HEK293 (cell line): ENCODE measurements around the gene LAG3.

ENCODE experiments used
- KLF1 ChIP-seq: fragments of 450-650 bp; formaldehyde crosslinking; IDR thresholded peaks from 2 replicates; pipeline ENCODE4 v1.5.1; 2016; ENCODE audit warnings: missing biosample characterization, missing genetic modification characterization
- KLF16 ChIP-seq: fragments of 450-650 bp; formaldehyde crosslinking; IDR thresholded peaks from 2 replicates; pipeline ENCODE4 v1.5.1; 2017; ENCODE audit warnings: missing biosample characterization, missing genetic modification characterization
- KLF8 ChIP-seq: fragments of 450-650 bp; formaldehyde crosslinking; IDR thresholded peaks from 2 replicates; pipeline ENCODE4 v1.5.1; 2016; ENCODE audit warnings: missing biosample characterization, missing genetic modification characterization
- SCRT2 ChIP-seq: fragments of 450-650 bp; formaldehyde crosslinking; IDR thresholded peaks from 2 replicates; pipeline ENCODE4 v1.5.1; 2016; ENCODE audit warnings: missing biosample characterization, missing genetic modification characterization
- SETDB1 ChIP-seq: IDR thresholded peaks from one replicate; pipeline ENCODE4 v1.6.1; 2017; ENCODE audit warnings: mild to moderate bottlenecking, low read length, moderate library complexity, mixed read lengths; ENCODE audit not compliant: insufficient read length
- SP2 ChIP-seq: fragments of 450-650 bp; formaldehyde crosslinking; IDR thresholded peaks from 2 replicates; pipeline ENCODE4 v1.5.1; 2016; ENCODE audit warnings: missing biosample characterization, missing genetic modification characterization
- SP3 ChIP-seq: fragments of 450-650 bp; formaldehyde crosslinking; IDR thresholded peaks from 2 replicates; pipeline ENCODE4 v1.5.1; 2016; ENCODE audit warnings: missing biosample characterization, missing genetic modification characterization
- TSHZ1 ChIP-seq: fragments of 450-650 bp; formaldehyde crosslinking; IDR thresholded peaks from 2 replicates; pipeline ENCODE4 v1.5.1; 2016; ENCODE audit warnings: missing biosample characterization, missing genetic modification characterization, borderline replicate concordance
- ZBTB10 ChIP-seq: fragments of 450-650 bp; formaldehyde crosslinking; IDR thresholded peaks from 2 replicates; pipeline ENCODE4 v1.5.1; 2016; ENCODE audit warnings: missing biosample characterization, missing genetic modification characterization
- ZBTB48 ChIP-seq: fragments of 450-650 bp; formaldehyde crosslinking; IDR thresholded peaks from 2 replicates; pipeline ENCODE4 v1.5.1; 2016; ENCODE audit warnings: missing biosample characterization, missing genetic modification characterization
- ZBTB7A ChIP-seq: fragments of 450-650 bp; formaldehyde crosslinking; IDR thresholded peaks from 2 replicates; pipeline ENCODE4 v1.5.1; 2016; ENCODE audit warnings: low read depth, missing biosample characterization, missing genetic modification characterization
- ZBTB8A ChIP-seq: fragments of 450-650 bp; formaldehyde crosslinking; IDR thresholded peaks from 2 replicates; pipeline ENCODE4 v1.5.1; 2016; ENCODE audit warnings: missing biosample characterization, missing genetic modification characterization
- ZEB2 ChIP-seq: fragments of 450-650 bp; formaldehyde crosslinking; IDR thresholded peaks from 2 replicates; pipeline ENCODE4 v1.5.1; 2016; ENCODE audit warnings: missing biosample characterization, missing genetic modification characterization
- ZFHX2 ChIP-seq: fragments of 450-650 bp; formaldehyde crosslinking; conservative IDR thresholded peaks from 2 replicates; pipeline ENCODE4 v1.5.1; 2016; ENCODE audit warnings: missing biosample characterization, missing genetic modification characterization
- ZFP69B ChIP-seq: fragments of 450-650 bp; formaldehyde crosslinking; IDR thresholded peaks from 2 replicates; pipeline ENCODE4 v1.5.1; 2016; ENCODE audit warnings: missing biosample characterization, missing genetic modification characterization
- ZNF174 ChIP-seq: fragments of 450-650 bp; formaldehyde crosslinking; IDR thresholded peaks from 2 replicates; pipeline ENCODE4 v1.5.0; 2017; ENCODE audit warnings: missing biosample characterization, mild to moderate bottlenecking, missing genetic modification characterization
- ZNF19 ChIP-seq: fragments of 450-650 bp; formaldehyde crosslinking; IDR thresholded peaks from 2 replicates; pipeline ENCODE4; 2016; ENCODE audit warnings: missing biosample characterization, missing genetic modification characterization, low read depth
- ZNF2 ChIP-seq: fragments of 450-650 bp; formaldehyde crosslinking; IDR thresholded peaks from 2 replicates; pipeline ENCODE4 v1.5.1; 2016; ENCODE audit warnings: missing biosample characterization, missing genetic modification characterization
- ZNF221 ChIP-seq: fragments of 450-650 bp; formaldehyde crosslinking; IDR thresholded peaks from 2 replicates; pipeline ENCODE4 v1.5.1; 2017; ENCODE audit warnings: missing biosample characterization, missing genetic modification characterization, borderline replicate concordance
- ZNF341 ChIP-seq: fragments of 450-650 bp; formaldehyde crosslinking; IDR thresholded peaks from 2 replicates; pipeline ENCODE4; 2016; ENCODE audit warnings: low read depth, missing biosample characterization, missing genetic modification characterization
- ZNF366 ChIP-seq: fragments of 450-650 bp; formaldehyde crosslinking; conservative IDR thresholded peaks from 2 replicates; pipeline ENCODE4 v1.5.1; 2016; ENCODE audit warnings: missing biosample characterization, missing genetic modification characterization
- ZNF544 ChIP-seq: fragments of 450-650 bp; formaldehyde crosslinking; IDR thresholded peaks from 2 replicates; pipeline ENCODE4 v1.5.0; 2017; ENCODE audit warnings: missing biosample characterization, missing genetic modification characterization
- ZNF560 ChIP-seq: fragments of 450-650 bp; formaldehyde crosslinking; IDR thresholded peaks from 2 replicates; pipeline ENCODE4 v1.5.1; 2017; ENCODE audit warnings: missing biosample characterization, missing genetic modification characterization, borderline replicate concordance
- ZNF76 ChIP-seq: fragments of 450-650 bp; formaldehyde crosslinking; IDR thresholded peaks from 2 replicates; pipeline ENCODE4; 2016; ENCODE audit warnings: low read depth, missing biosample characterization, missing genetic modification characterization, borderline replicate concordance
- TF ChIP-seq, protein P1 (sequence below): fragments of 450-650 bp; formaldehyde crosslinking; IDR thresholded peaks from 2 replicates; pipeline ENCODE4 v1.5.1; 2016; ENCODE audit warnings: missing biosample characterization, missing genetic modification characterization
- TF ChIP-seq, protein P2 (sequence below): fragments of 450-650 bp; formaldehyde crosslinking; IDR thresholded peaks from 2 replicates; pipeline ENCODE4 v1.5.1; 2016; ENCODE audit warnings: missing biosample characterization, missing genetic modification characterization
- TF ChIP-seq, protein P3 (sequence below): fragments of 450-650 bp; formaldehyde crosslinking; IDR thresholded peaks from 2 replicates; pipeline ENCODE4 v1.5.1; 2016; ENCODE audit warnings: missing biosample characterization, missing genetic modification characterization

LAG3 gene

DNA sequence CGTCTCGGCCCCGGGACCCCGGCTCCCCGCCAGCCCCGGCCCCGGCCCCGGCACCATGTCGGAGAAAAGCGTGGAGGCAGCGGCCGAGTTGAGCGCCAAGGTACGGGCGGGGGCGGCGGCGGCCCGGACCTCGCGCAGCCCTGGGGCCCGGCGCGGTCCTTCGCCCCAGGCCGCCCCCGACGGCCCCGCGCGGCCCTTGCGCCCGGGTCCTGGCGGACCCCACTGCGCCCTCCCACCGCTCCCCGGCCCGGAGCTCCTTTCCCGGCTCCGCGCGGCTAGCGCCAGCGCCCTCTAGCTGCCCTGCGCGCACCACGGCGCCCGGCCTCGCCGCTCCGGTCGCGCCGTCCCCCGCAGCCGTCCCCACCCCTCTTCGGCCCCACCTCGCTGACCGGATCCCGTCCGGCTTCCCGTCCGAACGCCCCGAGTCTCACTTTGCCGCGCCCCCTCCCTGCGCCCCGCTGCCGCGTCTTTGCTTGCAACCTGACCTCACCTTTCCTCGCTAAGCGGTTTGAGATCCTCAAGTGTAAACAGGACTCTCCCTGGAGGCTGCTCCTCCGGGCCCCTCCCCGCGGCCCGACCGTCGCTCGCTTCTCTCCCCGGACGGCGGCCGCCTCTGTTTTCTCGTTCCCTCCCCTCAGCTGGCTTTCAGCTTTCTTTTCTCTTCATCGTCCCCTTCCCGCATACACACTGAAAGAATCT, 5.5 kb upstream of the LAG3 start (continued):
- TF ChIP-seq, protein P1, sequence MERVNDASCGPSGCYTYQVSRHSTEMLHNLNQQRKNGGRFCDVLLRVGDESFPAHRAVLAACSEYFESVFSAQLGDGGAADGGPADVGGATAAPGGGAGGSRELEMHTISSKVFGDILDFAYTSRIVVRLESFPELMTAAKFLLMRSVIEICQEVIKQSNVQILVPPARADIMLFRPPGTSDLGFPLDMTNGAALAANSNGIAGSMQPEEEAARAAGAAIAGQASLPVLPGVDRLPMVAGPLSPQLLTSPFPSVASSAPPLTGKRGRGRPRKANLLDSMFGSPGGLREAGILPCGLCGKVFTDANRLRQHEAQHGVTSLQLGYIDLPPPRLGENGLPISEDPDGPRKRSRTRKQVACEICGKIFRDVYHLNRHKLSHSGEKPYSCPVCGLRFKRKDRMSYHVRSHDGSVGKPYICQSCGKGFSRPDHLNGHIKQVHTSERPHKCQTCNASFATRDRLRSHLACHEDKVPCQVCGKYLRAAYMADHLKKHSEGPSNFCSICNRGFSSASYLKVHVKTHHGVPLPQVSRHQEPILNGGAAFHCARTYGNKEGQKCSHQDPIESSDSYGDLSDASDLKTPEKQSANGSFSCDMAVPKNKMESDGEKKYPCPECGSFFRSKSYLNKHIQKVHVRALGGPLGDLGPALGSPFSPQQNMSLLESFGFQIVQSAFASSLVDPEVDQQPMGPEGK = peak; percentile 99
- 0 out of 2 replicates have a peak, but pooled peaks have one; percentile 28 for TF ChIP-seq SCRT2 (tag by site-specific recombination)
- TF ChIP-seq SP3 = peak; percentile 64
- TF ChIP-seq ZNF544 (tag by site-specific recombination) = no peak
- no peak for TF ChIP-seq ZNF560 (tag by site-specific recombination)
- TF ChIP-seq ZBTB7A (tag by site-specific recombination) = peak; percentile 63; the same call in 1 of the 2 replicates
- TF ChIP-seq ZNF174 = no peak
- TF ChIP-seq KLF1 (tag by site-specific recombination) = peak; percentile 83
- TF ChIP-seq ZNF221 = no peak
- TF ChIP-seq SP2 (tag by site-specific recombination) = peak; percentile 67
- 0 out of 2 replicates have a peak, but pooled peaks have one; percentile 26 for TF ChIP-seq ZBTB48 (tag by site-specific recombination)
- TF ChIP-seq, protein P2, sequence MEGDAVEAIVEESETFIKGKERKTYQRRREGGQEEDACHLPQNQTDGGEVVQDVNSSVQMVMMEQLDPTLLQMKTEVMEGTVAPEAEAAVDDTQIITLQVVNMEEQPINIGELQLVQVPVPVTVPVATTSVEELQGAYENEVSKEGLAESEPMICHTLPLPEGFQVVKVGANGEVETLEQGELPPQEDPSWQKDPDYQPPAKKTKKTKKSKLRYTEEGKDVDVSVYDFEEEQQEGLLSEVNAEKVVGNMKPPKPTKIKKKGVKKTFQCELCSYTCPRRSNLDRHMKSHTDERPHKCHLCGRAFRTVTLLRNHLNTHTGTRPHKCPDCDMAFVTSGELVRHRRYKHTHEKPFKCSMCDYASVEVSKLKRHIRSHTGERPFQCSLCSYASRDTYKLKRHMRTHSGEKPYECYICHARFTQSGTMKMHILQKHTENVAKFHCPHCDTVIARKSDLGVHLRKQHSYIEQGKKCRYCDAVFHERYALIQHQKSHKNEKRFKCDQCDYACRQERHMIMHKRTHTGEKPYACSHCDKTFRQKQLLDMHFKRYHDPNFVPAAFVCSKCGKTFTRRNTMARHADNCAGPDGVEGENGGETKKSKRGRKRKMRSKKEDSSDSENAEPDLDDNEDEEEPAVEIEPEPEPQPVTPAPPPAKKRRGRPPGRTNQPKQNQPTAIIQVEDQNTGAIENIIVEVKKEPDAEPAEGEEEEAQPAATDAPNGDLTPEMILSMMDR (tag by site-specific recombination) = peak; percentile 49; the same call in 1 of the 2 replicates
- peak; percentile 96 for TF ChIP-seq KLF8 (tag by site-specific recombination)
- TF ChIP-seq SETDB1 = no peak
- TF ChIP-seq ZNF76 (tag by site-specific recombination) = peak; percentile 30; the same call in 1 of the 2 replicates
- peak; percentile 91 for TF ChIP-seq ZEB2
- peak; percentile 54 for TF ChIP-seq ZNF366 (tag by site-specific recombination)
- TF ChIP-seq, protein P3, sequence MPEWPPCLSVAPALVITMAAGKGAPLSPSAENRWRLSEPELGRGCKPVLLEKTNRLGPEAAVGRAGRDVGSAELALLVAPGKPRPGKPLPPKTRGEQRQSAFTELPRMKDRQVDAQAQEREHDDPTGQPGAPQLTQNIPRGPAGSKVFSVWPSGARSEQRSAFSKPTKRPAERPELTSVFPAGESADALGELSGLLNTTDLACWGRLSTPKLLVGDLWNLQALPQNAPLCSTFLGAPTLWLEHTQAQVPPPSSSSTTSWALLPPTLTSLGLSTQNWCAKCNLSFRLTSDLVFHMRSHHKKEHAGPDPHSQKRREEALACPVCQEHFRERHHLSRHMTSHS = no peak
- 0 out of 2 replicates have a peak, but pooled peaks have one; percentile 45 for TF ChIP-seq KLF16
- peak; percentile 87 for TF ChIP-seq ZNF341 (tag by site-specific recombination)
- no peak for TF ChIP-seq TSHZ1 (tag by site-specific recombination)
- TF ChIP-seq ZFP69B (tag by site-specific recombination) = peak; percentile 59; the same call in 1 of the 2 replicates
- TF ChIP-seq ZNF2 = 0 out of 2 replicates have a peak, but pooled peaks have one; percentile 40
- peak; percentile 64 for TF ChIP-seq ZBTB10 (tag by site-specific recombination)
- TF ChIP-seq ZBTB8A (tag by site-specific recombination) = peak; percentile 55
- no peak; the same call in 1 of the 2 replicates for TF ChIP-seq ZFHX2 (tag by site-specific recombination)
- TF ChIP-seq ZNF19 = no peak
